CD14-positive monocyte (primary cell): ENCODE results near the gene BMP7. TPM values are rescaled to one million over a fixed set of nuclear protein-coding genes. Genes with fewer than 3 reads are reported as not detected.

Experiments used
- DNase-seq, 3 donors: peaks; one replicate each; pipeline ENCODE4 v3.0.0-alpha.2; 2011 to 2022
- H2AFZ ChIP-seq: 2 replicates; pipeline ENCODE4 v1.6.0; 2012; ENCODE audit warnings: mild to moderate bottlenecking, low read depth, low read length, inconsistent platforms; ENCODE audit not compliant: insufficient read depth, poor library complexity, severe bottlenecking
- H3K27ac ChIP-seq, 2 donors: 1 replicate in 1 of 2; 2 replicates in 1 of 2; pipeline ENCODE4 v1.5.1; 2012 to 2013; ENCODE audit warnings: low read length in 2 of 2, control low read depth in 1 of 2, inconsistent platforms in 1 of 2, low read depth in 1 of 2, mild to moderate bottlenecking in 1 of 2
- H3K27me3 ChIP-seq, 2 donors: one replicate each; pipeline versions ENCODE4 v1.6.0 to v1.6.1; 2011 to 2013; ENCODE audit warnings: low read length in 2 of 2; ENCODE audit not compliant: control insufficient read depth in 2 of 2, insufficient read depth in 2 of 2
- H3K36me3 ChIP-seq, 2 donors: replicated peaks in 1 of 2; 1 replicate in 1 of 2; 2 replicates in 1 of 2; pipeline versions ENCODE4 v1.5.1 to v1.6.1; 2012 to 2013; ENCODE audit warnings: low read length in 2 of 2, control low read depth in 1 of 2, inconsistent platforms in 1 of 2, mild to moderate bottlenecking in 1 of 2; ENCODE audit not compliant: insufficient read depth in 2 of 2, control insufficient read depth in 1 of 2
- H3K4me1 ChIP-seq, 2 donors: 1 replicate in 1 of 2; 2 replicates in 1 of 2; pipeline versions ENCODE4 v1.5.1 to v1.6.1; 2012 to 2013; ENCODE audit warnings: low read length in 2 of 2, control low read depth in 1 of 2, inconsistent platforms in 1 of 2, mild to moderate bottlenecking in 1 of 2, moderate library complexity in 1 of 2; ENCODE audit not compliant: insufficient read depth in 2 of 2, control insufficient read depth in 1 of 2
- H3K4me2 ChIP-seq: replicated peaks from 2 replicates; pipeline ENCODE3; 2012; ENCODE audit warnings: low read length, moderate library complexity, mild to moderate bottlenecking; ENCODE audit not compliant: poor library complexity, severe bottlenecking; ENCODE audit errors: extremely low read depth
- H3K4me3 ChIP-seq, 3 experiments: fragments of 200-600 bp in 1 of 3; sonication (generic) in 1 of 3; replicated peaks in 1 of 3; 1 replicate in 2 of 3; 2 replicates in 1 of 3; pipeline ENCODE4 v1.5.1; 2011 to 2013; ENCODE audit warnings: low read length in 3 of 3, mild to moderate bottlenecking in 3 of 3, control low read depth in 2 of 3, low read depth in 2 of 3, inconsistent platforms in 1 of 3, moderate library complexity in 1 of 3
- H3K79me2 ChIP-seq: 2 replicates; pipeline ENCODE4 v1.6.0; 2012; ENCODE audit warnings: mild to moderate bottlenecking, control low read depth, inconsistent platforms, low read length, moderate library complexity; ENCODE audit not compliant: insufficient read depth
- H3K9ac ChIP-seq: 2 replicates; pipeline ENCODE4 v1.6.0; 2017; ENCODE audit warnings: low read length, mild to moderate bottlenecking; ENCODE audit not compliant: insufficient read depth, poor library complexity, severe bottlenecking
- H3K9me3 ChIP-seq, 2 donors: replicated peaks in 1 of 2; 1 replicate in 1 of 2; 2 replicates in 1 of 2; pipeline versions ENCODE4 v1.5.1 to v1.6.1; 2012 to 2013; ENCODE audit warnings: low read length in 2 of 2, control low read depth in 1 of 2; ENCODE audit not compliant: control insufficient read depth in 1 of 2, insufficient read depth in 1 of 2
- H4K20me1 ChIP-seq: 2 replicates; pipeline ENCODE4 v1.6.0; 2012; ENCODE audit warnings: mild to moderate bottlenecking, low read length, control low read depth, moderate library complexity; ENCODE audit not compliant: insufficient read depth
- H3K27ac Mint-ChIP-seq, 7 donors: one replicate each; pipeline ENCODE4 v1.8.0; 2020; ENCODE audit warnings: mild to moderate bottlenecking in 7 of 7, mixed read lengths in 7 of 7, moderate library complexity in 6 of 7, inconsistent platforms in 2 of 7
- H3K27me3 Mint-ChIP-seq, 3 donors: one replicate each; pipeline ENCODE4 v1.8.0; 2021 to 2022; ENCODE audit warnings: low read depth in 3 of 3, mild to moderate bottlenecking in 3 of 3, mixed read lengths in 3 of 3, moderate library complexity in 3 of 3, inconsistent platforms in 1 of 3
- H3K36me3 Mint-ChIP-seq, 2 donors: one replicate each; pipeline ENCODE4 v1.8.0; 2020; ENCODE audit warnings: mixed read lengths in 2 of 2, inconsistent platforms in 1 of 2, mild to moderate bottlenecking in 1 of 2
- H3K4me1 Mint-ChIP-seq: one replicate; pipeline ENCODE4 v1.8.0; 2020; ENCODE audit warnings: mild to moderate bottlenecking, mixed read lengths
- H3K4me3 Mint-ChIP-seq, 2 donors: one replicate each; pipeline ENCODE4 v1.8.0; 2020; ENCODE audit warnings: mild to moderate bottlenecking in 2 of 2, mixed read lengths in 2 of 2, moderate library complexity in 1 of 2
- H3K9me3 Mint-ChIP-seq, 7 donors: one replicate each; pipeline ENCODE4 v1.8.0; 2020 to 2022; ENCODE audit warnings: mixed read lengths in 7 of 7, mild to moderate bottlenecking in 6 of 7, moderate library complexity in 6 of 7, inconsistent platforms in 2 of 7
- WGBS: methylation state at CpG from one replicate; pipeline ENCODE4 v1.1.5; 2013; ENCODE audit warnings: missing lambda C conversion rate; ENCODE audit not compliant: insufficient coverage; 5-methylcytosine and 5-hydroxymethylcytosine counted together
- intact Hi-C, 2 donors: fragments of 100-400 bp; cut with micrococcal nuclease; formaldehyde crosslinking; loops; one replicate each; pipeline versions ENCODE4 v1.15.0 to v1.15.1; 2023
- polyA plus RNA-seq, 3 donors: library from polyadenylated mRNA; depleted of rRNA in 1 of 3; unstranded in 2 of 3; stranded (reverse) in 1 of 3; fragments of 300-500 nt in 2 of 3; fragments of >200 nt in 1 of 3; fragmentation: Illumina TruSeq in 2 of 3; gene quantifications; 1 replicate in 2 of 3; 2 replicates in 1 of 3; pipeline ENCODE4 v1.2.3, GENCODE V29; 2012 to 2021
- TF ChIP-seq, protein P1 (sequence below): fragments of 200-600 bp; IDR thresholded peaks from one replicate; pipeline ENCODE4 v1.8.0; 2022; ENCODE audit warnings: antibody characterized with exemption, mild to moderate bottlenecking

The BMP7 gene
- polyA plus RNA-seq, 3 donors = not detected

DNA sequence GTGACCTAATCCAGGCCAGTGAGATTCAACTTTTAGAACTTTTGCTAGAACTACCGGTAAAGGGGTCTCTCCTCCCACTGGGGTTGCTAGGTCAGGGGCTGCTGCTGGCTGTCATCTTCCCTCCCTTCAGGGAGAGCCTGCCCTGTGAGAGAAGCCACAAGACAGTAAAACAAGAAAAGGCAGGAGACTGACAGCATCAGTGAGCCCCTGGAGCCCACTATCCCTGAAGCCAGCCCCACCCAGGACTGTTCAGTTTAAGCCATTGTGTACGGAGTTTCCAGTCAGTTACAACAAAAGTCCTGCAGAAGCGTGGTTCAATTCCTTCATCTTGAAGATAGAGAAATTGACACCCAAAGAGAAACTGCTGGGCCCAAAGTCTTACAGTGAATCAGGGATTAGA lies 7.9 kb upstream of the BMP7 start:
- Histone ChIP-seq H3K9me3 (no peaks in the 10 kb centered on the region), H3K4me1 (no peaks in the 10 kb centered on the region), H3K79me2 (no peaks in the 10 kb centered on the region), H3K27me3 (peaks cover 0 to under 1% of the 10 kb centered on the region in 2 donors), H3K27ac (no peak overlapping the region), H3K36me3 (no peaks in the 10 kb centered on the region), H2AFZ (no peak overlapping the region), H3K4me3 (no peak overlapping the region), H3K9ac (no peak overlapping the region), H4K20me1 (no peaks in the 10 kb centered on the region), H3K4me2 (no peak overlapping the region)
- Mint-ChIP-seq H3K4me1 (no peaks in the 10 kb centered on the region), H3K27me3 (peaks cover 19 to 29% (median 27%) of the 10 kb centered on the region in 3 donors), H3K27ac (no peak overlapping the region), H3K9me3 (peaks cover 0 to 4% (median 0%) of the 10 kb centered on the region in 7 donors), H3K36me3 (no peaks in the 10 kb centered on the region), H3K4me3 (no peak overlapping the region)
- WGBS = 92% methylated on average over 2 of the region's 3 CpGs
- intact Hi-C loops = no loop called here
- TF ChIP-seq, protein P1, sequence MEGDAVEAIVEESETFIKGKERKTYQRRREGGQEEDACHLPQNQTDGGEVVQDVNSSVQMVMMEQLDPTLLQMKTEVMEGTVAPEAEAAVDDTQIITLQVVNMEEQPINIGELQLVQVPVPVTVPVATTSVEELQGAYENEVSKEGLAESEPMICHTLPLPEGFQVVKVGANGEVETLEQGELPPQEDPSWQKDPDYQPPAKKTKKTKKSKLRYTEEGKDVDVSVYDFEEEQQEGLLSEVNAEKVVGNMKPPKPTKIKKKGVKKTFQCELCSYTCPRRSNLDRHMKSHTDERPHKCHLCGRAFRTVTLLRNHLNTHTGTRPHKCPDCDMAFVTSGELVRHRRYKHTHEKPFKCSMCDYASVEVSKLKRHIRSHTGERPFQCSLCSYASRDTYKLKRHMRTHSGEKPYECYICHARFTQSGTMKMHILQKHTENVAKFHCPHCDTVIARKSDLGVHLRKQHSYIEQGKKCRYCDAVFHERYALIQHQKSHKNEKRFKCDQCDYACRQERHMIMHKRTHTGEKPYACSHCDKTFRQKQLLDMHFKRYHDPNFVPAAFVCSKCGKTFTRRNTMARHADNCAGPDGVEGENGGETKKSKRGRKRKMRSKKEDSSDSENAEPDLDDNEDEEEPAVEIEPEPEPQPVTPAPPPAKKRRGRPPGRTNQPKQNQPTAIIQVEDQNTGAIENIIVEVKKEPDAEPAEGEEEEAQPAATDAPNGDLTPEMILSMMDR = no peak
- DNase-seq = no peak

DNA sequence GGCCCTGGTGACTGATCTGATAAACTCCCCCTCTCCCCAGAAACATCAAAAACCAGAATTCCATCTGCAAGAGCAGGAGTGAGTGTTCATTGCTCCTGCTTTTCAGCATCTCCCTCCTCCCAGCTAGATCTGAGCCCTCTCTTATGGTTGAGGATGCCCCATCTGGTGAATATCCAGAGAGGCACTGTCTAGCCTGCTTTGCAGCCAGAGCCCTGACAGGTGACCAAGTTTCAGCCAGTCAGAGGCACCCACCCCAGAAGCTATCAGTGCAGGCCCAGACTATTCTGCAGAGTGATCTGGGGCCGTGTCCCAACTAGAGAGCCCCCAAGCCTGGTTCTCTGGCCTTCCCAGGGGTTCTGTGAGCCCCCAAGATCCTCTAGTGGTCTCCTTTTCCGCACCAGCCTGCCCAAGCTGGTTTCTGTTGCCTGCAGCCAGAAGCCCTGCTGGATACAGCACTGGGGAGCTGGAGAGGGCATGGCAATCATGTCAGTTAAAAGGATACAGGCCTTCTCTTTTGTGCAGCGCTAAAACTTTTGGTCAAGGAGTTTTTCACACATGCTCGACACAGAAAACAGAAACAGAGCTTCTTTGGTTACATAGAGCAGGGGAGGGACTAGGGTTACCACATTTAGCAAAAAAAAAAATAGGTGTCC lies 6.6 kb upstream of the BMP7 start:
- H3K79me2 ChIP-seq = no peaks in the 10 kb centered on the region
- H3K9ac ChIP-seq = no peak overlapping the region
- no peak overlapping the region for H3K4me3 Mint-ChIP-seq
- DNase-seq = no peak
- TF ChIP-seq, protein P1 = no peak
- peaks cover 0 to 13% of the 10 kb centered on the region in 2 donors for H3K27me3 ChIP-seq
- H3K36me3 ChIP-seq = no peaks in the 10 kb centered on the region
- H3K4me2 ChIP-seq = no peak overlapping the region
- H3K9me3 Mint-ChIP-seq = peaks cover 0 to 4% (median 0%) of the 10 kb centered on the region in 7 donors
- no peaks in the 10 kb centered on the region for H3K4me1 Mint-ChIP-seq
- 70% methylated on average over 2 of the region's 4 CpGs for WGBS
- H4K20me1 ChIP-seq = no peaks in the 10 kb centered on the region
- no peak overlapping the region for H3K27ac Mint-ChIP-seq
- no peaks in the 10 kb centered on the region for H3K4me1 ChIP-seq
- H3K9me3 ChIP-seq = no peaks in the 10 kb centered on the region
- intact Hi-C loops = no loop called here
- H2AFZ ChIP-seq = no peak overlapping the region
- no peak overlapping the region for H3K27ac ChIP-seq
- H3K4me3 ChIP-seq = no peak overlapping the region
- H3K36me3 Mint-ChIP-seq = no peaks in the 10 kb centered on the region
- peaks cover 25 to 41% (median 40%) of the 10 kb centered on the region in 3 donors for H3K27me3 Mint-ChIP-seq
